Measurements from ENCODE around the gene SAMD9.

- TF ChIP-seq CTCF (conservative IDR thresholded peaks at IDR 0.05 in 1 of 2, IDR thresholded peaks at IDR 0.05 in 1 of 2; ENCODE audit: low read depth in 1 of 2, low read length in 2 of 2) (no peak), EZH2 (IDR thresholded peaks at IDR 0.05; ENCODE audit: low read length, missing control alignments) (no peak)
These were observed 41.7 kb upstream of the SAMD9 start for GRCh38 chr7:93159490-93159889.
